Measurements from ENCODE around the gene IRF4.

Gene IRF4

GRCh38 chr6:383856-384255 lies 7.7 kb upstream of the IRF4 start:
- peaks cover 29% of the 10 kb centered on the region for H3K4me1 ChIP-seq (ENCODE audit: low read length)
- H4K20me1 ChIP-seq (ENCODE audit: insufficient read depth, low read length) = no peaks in the 10 kb centered on the region
- peaks cover 33% of the 10 kb centered on the region for H3K27me3 ChIP-seq (ENCODE audit: low read depth, low read length)
- no peak overlapping the region for H3K9ac ChIP-seq (ENCODE audit: low read length)
- no peak overlapping the region for H3K4me3 ChIP-seq (ENCODE audit: low read length)
- no peak for TF ChIP-seq EZH2phosphoT487 (IDR thresholded peaks at IDR 0.05; ENCODE audit: low read depth)
- TF ChIP-seq, protein P1, sequence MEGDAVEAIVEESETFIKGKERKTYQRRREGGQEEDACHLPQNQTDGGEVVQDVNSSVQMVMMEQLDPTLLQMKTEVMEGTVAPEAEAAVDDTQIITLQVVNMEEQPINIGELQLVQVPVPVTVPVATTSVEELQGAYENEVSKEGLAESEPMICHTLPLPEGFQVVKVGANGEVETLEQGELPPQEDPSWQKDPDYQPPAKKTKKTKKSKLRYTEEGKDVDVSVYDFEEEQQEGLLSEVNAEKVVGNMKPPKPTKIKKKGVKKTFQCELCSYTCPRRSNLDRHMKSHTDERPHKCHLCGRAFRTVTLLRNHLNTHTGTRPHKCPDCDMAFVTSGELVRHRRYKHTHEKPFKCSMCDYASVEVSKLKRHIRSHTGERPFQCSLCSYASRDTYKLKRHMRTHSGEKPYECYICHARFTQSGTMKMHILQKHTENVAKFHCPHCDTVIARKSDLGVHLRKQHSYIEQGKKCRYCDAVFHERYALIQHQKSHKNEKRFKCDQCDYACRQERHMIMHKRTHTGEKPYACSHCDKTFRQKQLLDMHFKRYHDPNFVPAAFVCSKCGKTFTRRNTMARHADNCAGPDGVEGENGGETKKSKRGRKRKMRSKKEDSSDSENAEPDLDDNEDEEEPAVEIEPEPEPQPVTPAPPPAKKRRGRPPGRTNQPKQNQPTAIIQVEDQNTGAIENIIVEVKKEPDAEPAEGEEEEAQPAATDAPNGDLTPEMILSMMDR (IDR thresholded peaks at IDR 0.05; ENCODE audit: low read depth, low read length) = no peak
- H3K79me2 ChIP-seq (ENCODE audit: low read length) = no peaks in the 10 kb centered on the region
- H3K9me3 ChIP-seq (ENCODE audit: insufficient read depth, low read length) = no peaks in the 10 kb centered on the region
- H3K36me3 ChIP-seq (replicated peaks; ENCODE audit: low read depth, low read length) = no peaks in the 10 kb centered on the region
- H3K4me2 ChIP-seq (ENCODE audit: low read length) = no peak overlapping the region
- no peak overlapping the region for H2AFZ ChIP-seq (ENCODE audit: low read depth, low read length)
- no peak overlapping the region for H3K27ac ChIP-seq (ENCODE audit: low read length)

- Histone ChIP-seq H3K79me2 (ENCODE audit: low read length) (peaks cover 2% of the 10 kb centered on the region), H3K9me3 (ENCODE audit: insufficient read depth, low read length) (no peaks in the 10 kb centered on the region), H4K20me1 (ENCODE audit: insufficient read depth, low read length) (no peaks in the 10 kb centered on the region), H3K36me3 (replicated peaks; ENCODE audit: low read depth, low read length) (no peaks in the 10 kb centered on the region), H3K27ac (ENCODE audit: low read length) (no peak overlapping the region), H2AFZ (ENCODE audit: low read depth, low read length) (no peak overlapping the region), H3K9ac (ENCODE audit: low read length) (no peak overlapping the region), H3K4me1 (ENCODE audit: low read length) (peaks cover 28% of the 10 kb centered on the region), H3K4me3 (ENCODE audit: low read length) (no peak overlapping the region), H3K27me3 (ENCODE audit: low read depth, low read length) (peaks cover 24% of the 10 kb centered on the region), H3K4me2 (ENCODE audit: low read length) (no peak overlapping the region)
- no peak for TF ChIP-seq EZH2phosphoT487 (IDR thresholded peaks at IDR 0.05; ENCODE audit: low read depth)
- TF ChIP-seq, protein P1 (IDR thresholded peaks at IDR 0.05; ENCODE audit: low read depth, low read length) = no peak
Measured at GRCh38 chr6:384898-385297, 6.7 kb upstream of the IRF4 start.

GRCh38 chr6:385614-386013 lies 5.9 kb upstream of the IRF4 start:
- H3K9ac ChIP-seq (ENCODE audit: low read length) = no peak overlapping the region
- H3K4me3 ChIP-seq (ENCODE audit: low read length) = no peak overlapping the region
- no peaks in the 10 kb centered on the region for H3K36me3 ChIP-seq (replicated peaks; ENCODE audit: low read depth, low read length)
- no peak overlapping the region for H3K27ac ChIP-seq (ENCODE audit: low read length)
- H3K4me1 ChIP-seq (ENCODE audit: low read length) = peaks cover 33% of the 10 kb centered on the region
- H3K9me3 ChIP-seq (ENCODE audit: insufficient read depth, low read length) = no peaks in the 10 kb centered on the region
- H3K79me2 ChIP-seq (ENCODE audit: low read length) = peaks cover 9% of the 10 kb centered on the region
- H3K27me3 ChIP-seq (ENCODE audit: low read depth, low read length) = peaks cover 17% of the 10 kb centered on the region
- no peak for TF ChIP-seq EZH2phosphoT487 (IDR thresholded peaks at IDR 0.05; ENCODE audit: low read depth)
- TF ChIP-seq, protein P1 (IDR thresholded peaks at IDR 0.05; ENCODE audit: low read depth, low read length) = no peak
- no peaks in the 10 kb centered on the region for H4K20me1 ChIP-seq (ENCODE audit: insufficient read depth, low read length)
- H2AFZ ChIP-seq (ENCODE audit: low read depth, low read length) = no peak overlapping the region
- no peak overlapping the region for H3K4me2 ChIP-seq (ENCODE audit: low read length)

DNA sequence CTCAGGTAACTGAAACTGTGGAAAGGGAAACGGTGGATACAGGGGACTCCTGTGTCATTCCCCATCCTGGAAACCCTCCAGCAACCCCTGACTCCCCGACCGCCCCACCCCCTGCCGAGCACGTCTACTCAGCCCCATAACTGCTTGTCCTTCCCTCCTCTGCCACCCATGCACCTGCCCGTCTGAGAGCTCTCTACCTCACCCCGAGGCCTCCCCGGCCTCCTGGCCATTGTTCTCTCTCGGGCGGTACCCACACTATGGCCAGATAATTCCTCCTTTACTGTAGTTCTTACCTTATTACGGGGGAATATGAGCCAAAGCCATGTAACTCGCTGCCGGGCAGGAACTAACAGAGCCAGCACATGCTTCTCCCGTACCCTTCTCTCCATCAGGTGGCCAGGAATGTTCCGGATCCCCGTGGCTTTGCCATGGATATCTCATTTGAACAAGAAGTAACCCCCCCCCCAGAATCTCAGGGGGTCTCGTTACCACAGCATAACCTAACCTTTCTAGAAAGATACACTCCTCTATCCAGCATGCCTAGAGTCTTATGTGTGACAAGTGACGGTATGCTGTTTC lies 4.8 kb upstream of the IRF4 start:
- H3K9me3 ChIP-seq (ENCODE audit: insufficient read depth, low read length) = no peaks in the 10 kb centered on the region
- TF ChIP-seq, protein P1 (IDR thresholded peaks at IDR 0.05; ENCODE audit: low read depth, low read length) = no peak
- TF ChIP-seq EZH2phosphoT487 (IDR thresholded peaks at IDR 0.05; ENCODE audit: low read depth) = no peak

More for the DNA sequence above, 4.8 kb upstream of the IRF4 start:
- H3K79me2 ChIP-seq (ENCODE audit: low read length) = peaks cover 20% of the 10 kb centered on the region
- peaks cover 33% of the 10 kb centered on the region for H3K4me1 ChIP-seq (ENCODE audit: low read length)
- peaks cover 6% of the 10 kb centered on the region; the same call in 1 of the 2 replicates for H3K27me3 ChIP-seq (ENCODE audit: low read depth, low read length)
- H3K9ac ChIP-seq (ENCODE audit: low read length) = no peak overlapping the region
- H3K4me3 ChIP-seq (ENCODE audit: low read length) = no peak overlapping the region
- peaks cover 1% of the 10 kb centered on the region for H3K36me3 ChIP-seq (replicated peaks; ENCODE audit: low read depth, low read length)
- peaks cover 1% of the 10 kb centered on the region for H4K20me1 ChIP-seq (ENCODE audit: insufficient read depth, low read length)
- no peak overlapping the region for H3K4me2 ChIP-seq (ENCODE audit: low read length)
- H2AFZ ChIP-seq (ENCODE audit: low read depth, low read length) = no peak overlapping the region
- no peak overlapping the region for H3K27ac ChIP-seq (ENCODE audit: low read length)

All from OCI-LY3 (cell line).